GM23338 (cell line): Measurements from ENCODE around the gene KRT32. TPM values are rescaled to one million over a fixed set of nuclear protein-coding genes. Genes with fewer than 3 reads are reported as not detected.
"Not testable (repeated sequence)": the region's sequence is repeated elsewhere in the genome, so short reads cannot be mapped to it uniquely, and the experiment has no call there.

Source experiments
- ATAC-seq: fragments of 200-7000 bp; cut with Tn5 transposase; 3 replicates; pipeline ENCODE4 v1.9.1; 2020
- DNase-seq: peaks from one replicate; pipeline ENCODE4 v3.0.0-alpha.2; 2015; ENCODE audit warnings: low spot score
- H2AFZ ChIP-seq: fragments of 200-600 bp; sonication (generic); 2 replicates; pipeline ENCODE4 v1.8.0; 2016; ENCODE audit warnings: antibody characterized with exemption, mild to moderate bottlenecking, moderate library complexity
- H3F3A ChIP-seq: fragments of 200-600 bp; sonication (generic); replicated peaks from 2 replicates; pipeline ENCODE4 v1.8.0; 2017; ENCODE audit warnings: antibody characterized with exemption, mixed run types, low read depth
- H3K27ac ChIP-seq: fragments of 200-600 bp; sonication (generic); 2 replicates; pipeline ENCODE4 v1.6.1; 2016; ENCODE audit warnings: low read depth
- H3K27me3 ChIP-seq: fragments of 200-600 bp; sonication (generic); 2 replicates; pipeline ENCODE4 v1.8.0; 2016; ENCODE audit warnings: mild to moderate bottlenecking, mixed run types, moderate library complexity; ENCODE audit not compliant: insufficient read depth
- H3K36me3 ChIP-seq: fragments of 200-600 bp; sonication (generic); 2 replicates; pipeline ENCODE4 v1.8.0; 2016; ENCODE audit warnings: mild to moderate bottlenecking; ENCODE audit not compliant: insufficient read depth
- H3K4me1 ChIP-seq: fragments of 200-600 bp; sonication (generic); 2 replicates; pipeline ENCODE4 v1.8.0; 2016; ENCODE audit warnings: mild to moderate bottlenecking, moderate library complexity; ENCODE audit not compliant: insufficient read depth
- H3K4me2 ChIP-seq: fragments of 200-600 bp; sonication (generic); 2 replicates; pipeline ENCODE4 v1.7.1; 2017; ENCODE audit warnings: mixed run types
- H3K4me3 ChIP-seq: fragments of 200-600 bp; sonication (generic); 2 replicates; pipeline ENCODE4 v1.6.1; 2016; ENCODE audit warnings: mixed run types
- H3K79me2 ChIP-seq: fragments of 200-600 bp; sonication (generic); replicated peaks from 2 replicates; pipeline ENCODE4 v1.8.0; 2017; ENCODE audit warnings: mild to moderate bottlenecking; ENCODE audit not compliant: insufficient read depth
- H3K9me2 ChIP-seq: fragments of 200-600 bp; sonication (generic); 2 replicates; pipeline ENCODE4 v1.8.0; 2017; ENCODE audit not compliant: insufficient read depth
- H4K20me1 ChIP-seq: fragments of 200-600 bp; sonication (generic); replicated peaks from 2 replicates; pipeline ENCODE4 v1.8.0; 2017; ENCODE audit warnings: mild to moderate bottlenecking; ENCODE audit not compliant: insufficient read depth
- H3K27ac Mint-ChIP-seq: 2 replicates; pipeline ENCODE4 v1.8.0; 2020; ENCODE audit warnings: inconsistent platforms, mild to moderate bottlenecking, moderate library complexity, mixed read lengths
- H3K27me3 Mint-ChIP-seq: 3 replicates; pipeline ENCODE4 v1.8.0; 2022; ENCODE audit warnings: low read depth, mild to moderate bottlenecking, moderate library complexity, mixed read lengths, inconsistent platforms; ENCODE audit not compliant: insufficient read depth, poor library complexity
- H3K36me3 Mint-ChIP-seq: 3 replicates; pipeline ENCODE4 v1.8.0; 2021; ENCODE audit warnings: low read depth, mild to moderate bottlenecking, inconsistent platforms, moderate library complexity, mixed read lengths
- H3K4me1 Mint-ChIP-seq: 3 replicates; pipeline ENCODE4 v1.8.0; 2020; ENCODE audit warnings: mild to moderate bottlenecking, inconsistent platforms, mixed read lengths
- H3K4me3 Mint-ChIP-seq: 3 replicates; pipeline ENCODE4 v1.8.0; 2021; ENCODE audit warnings: moderate library complexity, mild to moderate bottlenecking, inconsistent platforms, mixed read lengths
- H3K9me3 Mint-ChIP-seq: 3 replicates; pipeline ENCODE4 v1.8.0; 2020; ENCODE audit warnings: moderate library complexity, mild to moderate bottlenecking, inconsistent platforms, mixed read lengths
- CREB1 ChIP-seq: fragments of 250-450 bp; sonication (Bioruptor Pico); IDR thresholded peaks from 2 replicates; pipeline ENCODE4 v1.5.0; 2020; ENCODE audit warnings: low read depth, mild to moderate bottlenecking, moderate library complexity
- ETS1 ChIP-seq: IDR thresholded peaks from 2 replicates; pipeline ENCODE4 v1.6.1; 2016; ENCODE audit warnings: antibody characterized with exemption
- EZH2 ChIP-seq: fragments of 200-600 bp; sonication (generic); IDR thresholded peaks from one replicate; pipeline ENCODE4 v1.8.0; 2017; ENCODE audit warnings: antibody characterized with exemption, mild to moderate bottlenecking, low read depth; ENCODE audit not compliant: unreplicated experiment
- JUNB ChIP-seq: IDR thresholded peaks from one replicate; pipeline ENCODE4 v1.6.1; 2016; ENCODE audit warnings: antibody characterized with exemption; ENCODE audit not compliant: unreplicated experiment
- NANOG ChIP-seq: IDR thresholded peaks from 2 replicates; pipeline ENCODE4 v1.6.1; 2016; ENCODE audit warnings: antibody characterized with exemption, borderline replicate concordance
- POLR2AphosphoS5 ChIP-seq: IDR thresholded peaks from 2 replicates; pipeline ENCODE4 v1.6.1; 2016; ENCODE audit warnings: antibody characterized with exemption, low read depth
- STAT1 ChIP-seq: IDR thresholded peaks from one replicate; pipeline ENCODE4 v1.6.1; 2016; ENCODE audit warnings: antibody characterized with exemption; ENCODE audit not compliant: unreplicated experiment
- ZNF114 ChIP-seq: fragments of 250-450 bp; sonication (Bioruptor Pico); IDR thresholded peaks from 2 replicates; pipeline ENCODE4 v1.5.0; 2020; ENCODE audit warnings: mild to moderate bottlenecking, moderate library complexity
- ZNF462 ChIP-seq: fragments of 250-450 bp; sonication (Bioruptor Pico); IDR thresholded peaks from 2 replicates; pipeline ENCODE4 v1.5.0; 2020; ENCODE audit warnings: mild to moderate bottlenecking, moderate library complexity
- polyA plus RNA-seq: library from polyadenylated mRNA; unstranded; fragments of >200 nt; fragmentation: Nextera tagmentation; extraction: Ambion mirVana; gene quantifications from 2 replicates; pipeline ENCODE4 v1.2.1, GENCODE V29; 2016
- total RNA-seq: library from RNA; depleted of rRNA; stranded (reverse); fragments of >200 nt; shearing (Covaris generic); gene quantifications from 2 replicates; pipeline ENCODE4 v1.2.3, GENCODE V29; 2014

The KRT32 gene
- total and polyA plus RNA-seq, 2 experiments from 2014 or later = not detected

GRCh38 chr17:41433586-41433985, 33.6 kb downstream of the KRT32 start:
- Mint-ChIP-seq H3K4me1 (peaks cover 4% of the 10 kb centered on the region; the same call in 2 of the 3 replicates), H3K27ac (no peak overlapping the region), H3K36me3 (no peaks in the 10 kb centered on the region), H3K4me3 (no peak overlapping the region), H3K27me3 (peaks cover 3% of the 10 kb centered on the region), H3K9me3 (no peaks in the 10 kb centered on the region)
- DNase-seq (no peak), ATAC-seq (no peak)
- Histone ChIP-seq H3K4me1 (peaks cover 4% of the 10 kb centered on the region; the same call in 1 of the 2 replicates), H2AFZ (no peak overlapping the region), H3K4me2 (no peak overlapping the region), H3K79me2 (no peaks in the 10 kb centered on the region), H3K36me3 (no peaks in the 10 kb centered on the region; the same call in 1 of the 2 replicates), H3K27ac (no peak overlapping the region), H3K27me3 (no peaks in the 10 kb centered on the region), H3F3A (no peaks in the 10 kb centered on the region), H3K4me3 (no peak overlapping the region), H4K20me1 (no peaks in the 10 kb centered on the region), H3K9me2 (no peaks in the 10 kb centered on the region)
- no peak for TF ChIP-seq STAT1
- no peak for TF ChIP-seq ZNF114
- TF ChIP-seq EZH2 = no peak
- no peak for TF ChIP-seq ETS1
- no peak for TF ChIP-seq CREB1
- no peak for TF ChIP-seq POLR2AphosphoS5
- no peak for TF ChIP-seq JUNB
- no peak for TF ChIP-seq NANOG

- not testable (repeated sequence) for H3K4me3 ChIP-seq, H3K9me3 Mint-ChIP-seq, H3K27me3 ChIP-seq, H3K4me2 ChIP-seq, ATAC-seq, H3K27ac Mint-ChIP-seq, H3K27me3 Mint-ChIP-seq, H3K9me2 ChIP-seq, H3K36me3 ChIP-seq, DNase-seq, H3F3A ChIP-seq, H4K20me1 ChIP-seq, H3K4me1 Mint-ChIP-seq, H3K79me2 ChIP-seq, H3K36me3 Mint-ChIP-seq, H3K4me3 Mint-ChIP-seq, H2AFZ ChIP-seq, H3K27ac ChIP-seq, H3K4me1 ChIP-seq
Measured at GRCh38 chr17:41430376-41430775, 36.8 kb downstream of the KRT32 start.

- Histone ChIP-seq H4K20me1 (no peaks in the 10 kb centered on the region), H3K79me2 (no peaks in the 10 kb centered on the region), H3K4me1 (peaks cover 5% of the 10 kb centered on the region; the same call in 1 of the 2 replicates), H2AFZ (no peak overlapping the region), H3K9me2 (no peaks in the 10 kb centered on the region), H3K4me2 (no peak overlapping the region), H3K27ac (no peak overlapping the region), H3K4me3 (no peak overlapping the region), H3K27me3 (no peaks in the 10 kb centered on the region), H3F3A (no peaks in the 10 kb centered on the region), H3K36me3 (no peaks in the 10 kb centered on the region; the same call in 1 of the 2 replicates)
- no peak for ATAC-seq
- no peaks in the 10 kb centered on the region for H3K9me3 Mint-ChIP-seq
- no peaks in the 10 kb centered on the region for H3K36me3 Mint-ChIP-seq
- no peak overlapping the region for H3K4me3 Mint-ChIP-seq
- H3K27ac Mint-ChIP-seq = no peak overlapping the region
- H3K4me1 Mint-ChIP-seq = peaks cover 7% of the 10 kb centered on the region; the same call in 2 of the 3 replicates
- DNase-seq = no peak
- H3K27me3 Mint-ChIP-seq = no peaks in the 10 kb centered on the region
- TF ChIP-seq ZNF114 (no peak), ZNF462 (CRISPR knock-in tag) (no peak), EZH2 (no peak), STAT1 (no peak), NANOG (no peak), POLR2AphosphoS5 (no peak), CREB1 (no peak), JUNB (no peak)
Measured at GRCh38 chr17:41429667-41430066, 37.5 kb downstream of the KRT32 start.
